HEK293T (cell line): ENCODE data around the gene FGGY.

Source experiments
- CTCF ChIA-PET: fragments of 350-600 bp; formaldehyde crosslinking; extraction: SDS; loops from one replicate; lab custom pipeline; 2021; ENCODE audit warnings: antibody characterized with exemption, inconsistent platforms; lab: Yijun Ruan, JAX
- POLR2A ChIA-PET: fragments of 350-600 bp; formaldehyde crosslinking; extraction: SDS; loops from one replicate; lab custom pipeline; 2020; ENCODE audit warnings: antibody characterized with exemption, inconsistent platforms; lab: Yijun Ruan, JAX
- DNase-seq: peaks from one replicate; pipeline ENCODE4 v3.0.0; 2012; ENCODE audit warnings: mixed read lengths; ENCODE audit errors: extremely low spot score
- ARNT ChIP-seq: fragments of 450-650 bp; IDR thresholded peaks from 2 replicates; pipeline ENCODE4 v1.6.1; 2017; ENCODE audit warnings: mild to moderate bottlenecking
- BHLHE40 ChIP-seq: fragments of 450-650 bp; IDR thresholded peaks from 2 replicates; pipeline ENCODE4 v1.6.1; 2016; ENCODE audit warnings: mild to moderate bottlenecking, moderate library complexity, borderline replicate concordance
- CTBP1 ChIP-seq: fragments of 450-650 bp; IDR thresholded peaks from 2 replicates; pipeline ENCODE4 v1.6.1; 2016; ENCODE audit warnings: borderline replicate concordance
- ELF4 ChIP-seq: fragments of 450-650 bp; IDR thresholded peaks from 2 replicates; pipeline ENCODE4 v1.6.1; 2017; ENCODE audit warnings: antibody characterized with exemption
- FOXA1 ChIP-seq: fragments of 450-650 bp; IDR thresholded peaks from 2 replicates; pipeline ENCODE4 v1.6.1; 2016; ENCODE audit warnings: mild to moderate bottlenecking
- FOXK2 ChIP-seq: fragments of 450-650 bp; IDR thresholded peaks from 2 replicates; pipeline ENCODE4 v1.6.1; 2016; ENCODE audit warnings: mild to moderate bottlenecking
- FOXM1 ChIP-seq: fragments of 450-650 bp; IDR thresholded peaks from 2 replicates; pipeline ENCODE4 v1.6.1; 2017; ENCODE audit warnings: mild to moderate bottlenecking, borderline replicate concordance
- HDGF ChIP-seq: fragments of 450-650 bp; IDR thresholded peaks from 2 replicates; pipeline ENCODE4 v1.6.1; 2017; ENCODE audit warnings: antibody characterized with exemption, borderline replicate concordance
- L3MBTL2 ChIP-seq: fragments of 450-650 bp; conservative IDR thresholded peaks from 2 replicates; pipeline ENCODE4 v1.6.1; 2016; ENCODE audit warnings: mild to moderate bottlenecking
- LEF1 ChIP-seq: fragments of 450-650 bp; IDR thresholded peaks from 2 replicates; pipeline ENCODE4 v1.6.1; 2017; ENCODE audit warnings: mild to moderate bottlenecking, borderline replicate concordance
- NFRKB ChIP-seq: fragments of 450-650 bp; IDR thresholded peaks from 2 replicates; pipeline ENCODE4 v1.6.1; 2016; ENCODE audit warnings: mild to moderate bottlenecking, moderate library complexity
- PKNOX1 ChIP-seq: fragments of 450-650 bp; IDR thresholded peaks from 2 replicates; pipeline ENCODE4 v1.6.1; 2016
- SP1 ChIP-seq: fragments of 450-650 bp; IDR thresholded peaks from 2 replicates; pipeline ENCODE4 v1.6.1; 2017
- SUZ12 ChIP-seq: fragments of 450-650 bp; IDR thresholded peaks from 2 replicates; pipeline ENCODE4 v1.6.1; 2016; ENCODE audit warnings: mild to moderate bottlenecking
- TARDBP ChIP-seq: fragments of 450-650 bp; IDR thresholded peaks from 2 replicates; pipeline ENCODE4 v1.6.1; 2016
- ZNF384 ChIP-seq: fragments of 450-650 bp; IDR thresholded peaks from 2 replicates; pipeline ENCODE4 v1.6.1; 2016

The FGGY gene

DNA sequence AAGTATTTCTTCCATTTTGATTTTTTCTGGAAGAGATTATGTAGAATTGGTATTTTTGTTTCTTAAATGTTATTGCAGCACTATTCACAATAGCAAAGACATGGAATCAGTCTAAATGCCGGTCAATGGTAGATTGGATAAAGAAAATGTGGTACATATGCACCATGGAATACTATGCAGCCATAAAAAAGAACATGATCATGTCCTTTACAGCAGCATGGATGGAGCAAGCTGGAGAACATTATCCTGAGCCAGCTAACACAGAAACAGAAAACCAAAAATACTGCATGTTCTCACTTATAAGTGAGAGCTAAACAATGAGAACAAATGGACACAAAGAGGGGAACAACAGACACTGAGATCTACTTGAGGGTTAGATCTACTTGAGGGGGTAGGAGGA is 5.4 kb downstream of the FGGY start:
- no peak for DNase-seq
- TF ChIP-seq LEF1 (no peak), ARNT (no peak), L3MBTL2 (no peak), BHLHE40 (no peak), HDGF (no peak), FOXK2 (no peak), FOXA1 (no peak), ELF4 (no peak), TARDBP (no peak), CTBP1 (no peak), FOXM1 (no peak), NFRKB (no peak), SP1 (no peak), SUZ12 (no peak), ZNF384 (no peak), PKNOX1 (no peak)
- CTCF ChIA-PET = no interaction called here
- POLR2A ChIA-PET = no interaction called here

DNA sequence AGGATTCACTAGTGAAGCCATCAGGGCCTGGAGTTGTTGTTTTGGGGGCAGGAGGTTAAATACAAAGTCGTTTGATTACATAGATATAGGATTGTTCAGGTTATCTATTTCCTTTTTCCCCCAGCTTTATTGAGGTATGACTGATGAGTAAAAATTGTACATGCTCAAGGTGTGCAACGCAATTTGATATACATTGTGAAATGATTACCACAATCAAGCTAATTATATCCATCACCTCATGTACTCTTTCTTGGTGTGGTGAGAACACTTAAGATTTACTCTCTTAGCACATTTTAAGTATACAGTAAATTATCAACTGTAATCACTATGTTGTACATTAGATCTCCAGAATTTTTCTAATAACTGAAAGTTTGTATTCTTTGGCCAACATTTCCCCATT is 6.0 kb downstream of the FGGY start:
- ChIA-PET POLR2A (no interaction called here), CTCF (no interaction called here)
- no peak for TF ChIP-seq PKNOX1
- no peak for TF ChIP-seq ZNF384
- no peak for TF ChIP-seq FOXM1
- TF ChIP-seq BHLHE40 = no peak
- TF ChIP-seq FOXK2 = no peak
- TF ChIP-seq HDGF = no peak
- no peak for TF ChIP-seq FOXA1
- no peak for TF ChIP-seq SP1
- TF ChIP-seq ARNT = no peak
- no peak for TF ChIP-seq NFRKB
- no peak for TF ChIP-seq SUZ12
- no peak for TF ChIP-seq ELF4
- no peak for TF ChIP-seq L3MBTL2
- TF ChIP-seq TARDBP = no peak
- TF ChIP-seq CTBP1 = no peak
- no peak for TF ChIP-seq LEF1
- no peak for DNase-seq

DNA sequence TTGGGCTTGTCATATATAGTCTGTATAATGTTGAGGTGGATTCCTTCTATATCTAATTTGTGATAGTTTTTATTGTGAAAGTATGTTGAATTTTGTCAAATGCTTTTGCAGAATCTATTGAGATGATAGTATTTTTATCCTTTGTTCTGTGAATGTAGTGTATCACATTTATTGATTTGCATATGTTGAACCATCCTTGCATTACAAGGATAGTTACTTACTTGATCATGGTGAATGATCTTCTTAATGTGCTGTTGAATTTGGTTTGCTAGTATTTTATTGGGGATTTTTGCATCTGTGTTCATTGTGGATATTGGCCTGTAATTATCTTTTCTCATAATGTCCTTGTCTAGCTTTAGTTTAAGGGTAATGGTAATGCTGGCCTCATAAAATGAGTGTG is 8.3 kb downstream of the FGGY start:
- POLR2A ChIA-PET = no interaction called here
- CTCF ChIA-PET = interaction anchor here (0.5 kb wide), 1 partner anchor 406 kb away, joined by 3 read pairs; no protein-coding TSS in a partner anchor
- no peak for DNase-seq
- TF ChIP-seq FOXM1 (no peak), L3MBTL2 (no peak), ZNF384 (no peak), NFRKB (no peak), SUZ12 (no peak), TARDBP (no peak), ELF4 (no peak), SP1 (no peak), CTBP1 (no peak), PKNOX1 (no peak), FOXK2 (no peak), ARNT (no peak), HDGF (no peak), FOXA1 (no peak)

DNA sequence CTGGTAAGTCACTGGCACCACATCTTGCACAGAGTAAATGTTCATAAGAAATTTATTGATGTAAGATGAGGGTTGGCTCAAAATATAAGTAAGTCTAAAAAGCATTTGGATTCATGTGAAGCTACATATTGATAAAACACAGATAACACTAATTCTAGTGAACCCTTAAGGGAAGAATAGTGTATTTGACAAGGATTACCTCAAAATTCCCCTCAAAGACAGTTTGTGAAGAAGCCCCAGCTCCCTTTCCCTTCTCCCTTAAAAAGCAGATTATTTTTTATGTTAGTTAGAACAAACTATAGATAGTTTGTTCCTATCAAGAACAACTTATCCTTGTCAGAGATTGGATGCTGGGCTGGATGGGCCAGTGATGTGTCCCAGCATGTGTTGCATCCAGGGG is 10.7 kb downstream of the FGGY start:
- ChIA-PET CTCF (no interaction called here), POLR2A (interaction anchor here (0.7 kb wide), 1 partner anchor 11 kb away, joined by 3 read pairs; no protein-coding TSS in a partner anchor)
- DNase-seq = no peak
- TF ChIP-seq HDGF (no peak), FOXK2 (no peak), SP1 (no peak), ZNF384 (no peak), NFRKB (no peak), L3MBTL2 (no peak), TARDBP (no peak), BHLHE40 (no peak), ELF4 (no peak), FOXM1 (no peak), LEF1 (no peak), ARNT (no peak), CTBP1 (no peak), SUZ12 (no peak), PKNOX1 (no peak), FOXA1 (no peak)

DNA sequence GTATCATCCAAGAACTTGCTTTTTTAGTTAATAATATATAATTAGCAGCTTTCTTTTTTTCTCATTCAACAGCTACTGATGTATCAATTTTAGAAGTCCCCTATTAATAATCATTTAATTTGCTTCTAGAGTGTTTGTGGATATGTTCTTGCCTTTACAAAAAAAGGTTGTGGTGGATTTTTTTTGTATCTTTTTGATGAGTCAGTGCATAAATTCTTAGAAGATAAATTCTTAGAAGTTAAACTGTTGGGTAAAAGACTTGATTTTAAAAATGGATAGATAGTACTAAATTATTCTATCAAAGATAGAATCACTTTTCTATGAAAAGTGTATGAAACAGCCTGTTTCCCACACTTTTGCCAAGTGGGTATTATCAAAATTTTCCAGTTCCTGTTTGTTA is 11.9 kb downstream of the FGGY start:
- ChIA-PET CTCF (no interaction called here), POLR2A (no interaction called here)
- no peak for DNase-seq
- TF ChIP-seq ARNT (no peak), FOXM1 (no peak), SP1 (no peak), NFRKB (no peak), TARDBP (no peak), ZNF384 (no peak), FOXK2 (no peak), BHLHE40 (no peak), HDGF (no peak), SUZ12 (no peak), LEF1 (no peak), ELF4 (no peak), L3MBTL2 (no peak), FOXA1 (no peak), PKNOX1 (no peak), CTBP1 (no peak)
